Activated naive CD8-positive, alpha-beta T cell treated with anti-CD3 and anti-CD28 coated beads, Interleukin-2, amount 50 U/mL, for 24 hours (primary cell): ENCODE measurements around the gene SESN3.
"Not testable (repeated sequence)": the region's sequence is repeated elsewhere in the genome, so short reads cannot be mapped to it uniquely, and the experiment has no call there.

ENCODE experiments used
- ATAC-seq: fragments of 150-1000 bp; cut with Tn5 transposase; one replicate; pipeline ENCODE4 v1.10.0; 2021
- DNase-seq: peaks from one replicate; pipeline ENCODE4 v3.0.0; 2021
- H3K27ac Mint-ChIP-seq: one replicate; pipeline ENCODE4 v1.8.0; 2021; ENCODE audit warnings: mild to moderate bottlenecking, mixed read lengths
- H3K27me3 Mint-ChIP-seq: one replicate; pipeline ENCODE4 v1.8.0; 2021; ENCODE audit warnings: mixed read lengths
- H3K36me3 Mint-ChIP-seq: one replicate; pipeline ENCODE4 v1.8.0; 2021; ENCODE audit warnings: low read depth, mixed read lengths
- H3K4me1 Mint-ChIP-seq: one replicate; pipeline ENCODE4 v1.8.0; 2021; ENCODE audit warnings: mixed read lengths
- H3K4me3 Mint-ChIP-seq: one replicate; pipeline ENCODE4 v1.8.0; 2021; ENCODE audit warnings: mild to moderate bottlenecking, moderate library complexity, mixed read lengths
- H3K9me3 Mint-ChIP-seq: one replicate; pipeline ENCODE4 v1.8.0; 2021; ENCODE audit warnings: mixed read lengths

The SESN3 gene

GRCh38 chr11:95256321-95256779 lies 25.3 kb upstream of the SESN3 start:
- Mint-ChIP-seq H3K27ac (peak overlapping the region; percentile 40), H3K36me3 (no peaks in the 10 kb centered on the region), H3K9me3 (no peaks in the 10 kb centered on the region), H3K4me1 (peaks cover 38% of the 10 kb centered on the region), H3K27me3 (no peaks in the 10 kb centered on the region), H3K4me3 (no peak overlapping the region)
- no peak for ATAC-seq
- DNase-seq, result no peak

- H3K4me1 Mint-ChIP-seq, result peaks cover 38% of the 10 kb centered on the region
- H3K27me3 Mint-ChIP-seq, result no peaks in the 10 kb centered on the region
- H3K36me3 Mint-ChIP-seq, result no peaks in the 10 kb centered on the region
- H3K4me3 Mint-ChIP-seq, result no peak overlapping the region
- H3K27ac Mint-ChIP-seq, result peak overlapping the region; percentile 10
- H3K9me3 Mint-ChIP-seq, result no peaks in the 10 kb centered on the region
- ATAC-seq, result no peak
- DNase-seq, result no peak
These were observed 24.5 kb upstream of the SESN3 start for GRCh38 chr11:95255251-95256145.

DNA sequence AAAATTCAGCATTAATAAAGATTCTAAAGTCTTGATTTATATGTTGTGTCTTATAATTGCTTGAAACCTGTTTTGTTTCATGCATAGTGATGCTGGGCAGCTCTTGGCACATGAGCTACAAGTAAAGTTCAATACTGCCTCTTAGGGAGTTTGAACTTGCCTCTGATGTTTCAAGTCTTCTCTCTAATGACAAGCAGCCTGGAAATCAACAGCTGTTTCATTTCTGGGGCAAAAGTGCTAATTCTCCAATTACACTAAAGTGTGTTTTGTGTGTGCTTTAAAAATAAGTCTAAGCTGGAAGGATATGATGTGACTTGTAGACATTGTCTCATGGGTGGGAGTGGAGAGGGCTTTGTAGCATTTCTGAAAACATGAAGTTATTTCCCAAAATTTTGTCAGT lies 23.7 kb upstream of the SESN3 start:
- H3K27me3 Mint-ChIP-seq, result no peaks in the 10 kb centered on the region
- peaks cover 38% of the 10 kb centered on the region for H3K4me1 Mint-ChIP-seq
- peak overlapping the region; percentile 10 for H3K27ac Mint-ChIP-seq
- H3K4me3 Mint-ChIP-seq, result no peak overlapping the region
- DNase-seq (no peak), ATAC-seq (no peak)
- H3K9me3 Mint-ChIP-seq, result no peaks in the 10 kb centered on the region
- H3K36me3 Mint-ChIP-seq, result no peaks in the 10 kb centered on the region

DNA sequence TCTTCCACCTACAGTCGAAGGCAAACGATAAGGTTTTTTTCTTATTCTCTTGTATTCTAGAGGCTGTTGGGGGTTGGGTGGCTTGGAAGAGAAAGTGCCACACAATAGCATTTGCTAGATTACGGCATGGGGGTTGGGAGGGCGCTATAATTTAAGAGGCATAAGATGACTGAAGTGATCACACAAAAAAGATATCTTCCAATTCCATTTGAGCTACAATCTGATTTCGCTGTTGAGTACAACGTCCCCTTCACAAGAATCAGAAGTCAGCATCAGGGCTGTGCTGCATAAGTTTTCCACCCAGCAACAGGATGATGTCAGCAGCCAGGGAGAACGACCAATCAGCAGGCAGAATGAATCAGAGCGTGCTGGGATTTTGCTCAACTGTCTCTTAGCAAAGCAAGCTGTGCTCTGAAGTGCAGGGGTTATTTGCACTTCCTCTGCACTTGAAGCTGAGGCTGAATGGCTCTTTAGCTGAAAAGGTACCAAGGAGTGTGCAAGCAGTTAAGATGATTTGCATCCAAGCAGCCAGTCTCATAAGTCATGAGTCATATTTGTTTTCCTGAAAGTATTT lies 23.2 kb upstream of the SESN3 start:
- DNase-seq (peak; percentile 71), ATAC-seq (peak; percentile 98)
- Mint-ChIP-seq H3K27ac (peak overlapping the region; percentile 83), H3K36me3 (no peaks in the 10 kb centered on the region), H3K4me3 (peak overlapping the region; percentile 80), H3K27me3 (no peaks in the 10 kb centered on the region), H3K4me1 (peaks cover 39% of the 10 kb centered on the region), H3K9me3 (no peaks in the 10 kb centered on the region)

GRCh38 chr11:95253141-95253540 lies 22.1 kb upstream of the SESN3 start:
- H3K4me3 Mint-ChIP-seq, result no peak overlapping the region

DNA sequence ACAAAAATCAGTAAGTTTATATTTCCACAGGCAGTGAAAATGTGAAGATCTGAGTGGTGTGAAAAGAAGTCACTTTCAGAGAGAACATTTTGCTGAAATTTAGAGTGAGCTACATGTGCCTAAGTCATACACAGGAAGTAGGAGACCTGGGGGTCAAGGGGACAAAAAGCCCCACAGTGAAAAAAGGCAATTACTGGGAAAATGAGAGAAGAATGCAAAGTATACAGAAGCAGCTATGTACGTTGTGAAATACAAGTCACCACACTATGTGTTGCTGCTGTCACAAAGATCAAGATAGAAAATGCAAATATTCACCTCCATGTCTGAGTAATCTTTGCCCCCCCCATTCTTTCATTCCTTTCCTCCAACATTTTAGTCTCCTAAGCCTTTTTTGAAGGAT lies 21.6 kb upstream of the SESN3 start:
- Mint-ChIP-seq H3K4me3 (no peak overlapping the region), H3K4me1 (peaks cover 52% of the 10 kb centered on the region)
- no peak for ATAC-seq

More at GRCh38 chr11:95253141-95253540, 22.1 kb upstream of the SESN3 start:
- DNase-seq (no peak), ATAC-seq (no peak)
- Mint-ChIP-seq H3K27me3 (no peaks in the 10 kb centered on the region), H3K27ac (no peak overlapping the region), H3K36me3 (no peaks in the 10 kb centered on the region), H3K4me1 (peaks cover 47% of the 10 kb centered on the region), H3K9me3 (no peaks in the 10 kb centered on the region)

DNA sequence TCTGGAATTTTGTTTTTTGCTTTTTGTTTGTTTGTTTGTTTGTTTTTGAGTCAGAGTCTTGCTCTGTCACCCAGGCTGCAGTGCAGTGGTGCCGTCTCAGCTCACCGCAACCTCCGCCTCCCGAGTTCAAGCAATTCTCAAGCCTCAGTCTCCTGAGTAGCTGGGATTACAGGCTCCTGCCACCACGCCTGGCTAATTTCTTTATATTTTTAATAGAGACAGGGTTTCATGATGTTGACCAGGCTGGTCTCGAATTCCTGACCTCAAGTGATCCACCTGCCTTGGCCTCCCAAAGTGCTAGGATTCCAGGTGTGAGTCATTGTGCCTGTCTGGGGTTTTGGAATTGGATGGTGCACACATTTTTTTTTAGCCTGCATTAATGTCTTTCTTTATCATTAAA lies 20.9 kb upstream of the SESN3 start:
- ATAC-seq, H3K36me3 Mint-ChIP-seq, H3K27ac Mint-ChIP-seq, DNase-seq, H3K9me3 Mint-ChIP-seq, H3K27me3 Mint-ChIP-seq, H3K4me3 Mint-ChIP-seq: not testable (repeated sequence)
- H3K4me1 Mint-ChIP-seq, result peaks cover 52% of the 10 kb centered on the region

More for the DNA sequence above, 21.6 kb upstream of the SESN3 start:
- H3K27ac Mint-ChIP-seq, result no peak overlapping the region
- DNase-seq, result no peak
- no peaks in the 10 kb centered on the region for H3K36me3 Mint-ChIP-seq
- no peaks in the 10 kb centered on the region for H3K9me3 Mint-ChIP-seq
- no peaks in the 10 kb centered on the region for H3K27me3 Mint-ChIP-seq

GRCh38 chr11:95248666-95249467 lies 17.9 kb upstream of the SESN3 start:
- no peaks in the 10 kb centered on the region for H3K27me3 Mint-ChIP-seq
- no peaks in the 10 kb centered on the region for H3K9me3 Mint-ChIP-seq
- H3K36me3 Mint-ChIP-seq, result no peaks in the 10 kb centered on the region
- H3K4me1 Mint-ChIP-seq, result peaks cover 36% of the 10 kb centered on the region
- H3K27ac Mint-ChIP-seq, result peak overlapping the region; percentile 55
- DNase-seq (no peak), ATAC-seq (no peak)
- H3K4me3 Mint-ChIP-seq, result no peak overlapping the region

DNA sequence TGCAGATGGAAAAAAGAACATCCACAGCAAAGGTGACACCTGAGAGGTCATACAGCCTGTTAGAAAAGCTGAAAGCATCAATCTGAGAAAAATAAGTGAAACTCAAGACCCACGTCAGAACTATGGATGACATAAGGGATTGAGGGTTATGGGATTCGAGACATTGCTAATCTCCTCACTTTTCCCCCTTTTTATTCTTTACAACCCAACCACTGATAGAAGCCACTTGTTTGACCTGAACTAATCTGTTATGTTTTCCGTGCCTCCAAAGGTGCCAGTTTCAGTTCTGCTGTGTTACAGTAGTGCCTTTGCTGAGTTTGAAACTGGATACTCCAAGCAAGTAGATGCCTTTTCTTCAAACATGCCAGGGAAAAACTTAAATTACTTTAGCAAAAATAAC lies 16.9 kb upstream of the SESN3 start:
- ATAC-seq (no peak), DNase-seq (no peak)
- no peak overlapping the region for H3K27ac Mint-ChIP-seq
- no peaks in the 10 kb centered on the region for H3K36me3 Mint-ChIP-seq
- no peaks in the 10 kb centered on the region for H3K9me3 Mint-ChIP-seq
- H3K27me3 Mint-ChIP-seq, result no peaks in the 10 kb centered on the region
- no peak overlapping the region for H3K4me3 Mint-ChIP-seq
- H3K4me1 Mint-ChIP-seq, result peaks cover 32% of the 10 kb centered on the region

DNA sequence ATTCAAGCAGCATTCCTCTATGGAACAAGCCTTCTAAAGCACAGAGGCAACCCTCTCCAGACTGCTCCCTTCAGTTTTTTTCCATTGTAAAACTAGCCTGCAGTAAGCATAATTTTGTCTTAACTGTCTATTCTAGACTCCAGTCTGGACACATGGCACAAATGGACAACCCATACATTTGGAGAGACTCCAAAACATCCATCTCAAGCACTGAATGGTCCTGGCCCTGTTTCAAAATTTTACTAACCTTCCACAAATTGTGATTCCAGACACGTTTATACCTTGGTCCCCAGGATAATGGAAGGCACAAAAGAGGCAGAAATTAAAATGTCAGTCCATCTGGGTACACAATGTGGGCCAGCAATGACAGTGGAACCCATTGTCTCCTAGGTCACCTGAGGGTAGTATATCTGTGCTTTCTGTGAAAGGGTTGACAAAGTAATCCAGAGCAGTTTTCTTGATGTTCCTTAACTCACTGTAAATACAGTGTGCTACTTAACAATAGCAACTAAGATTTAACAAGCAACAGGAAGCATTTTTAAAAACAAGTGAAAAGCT lies 16.2 kb upstream of the SESN3 start:
- ATAC-seq (no peak), DNase-seq (no peak)
- H3K9me3 Mint-ChIP-seq, result no peaks in the 10 kb centered on the region
- no peaks in the 10 kb centered on the region for H3K36me3 Mint-ChIP-seq
- H3K27ac Mint-ChIP-seq, result no peak overlapping the region
- no peaks in the 10 kb centered on the region for H3K27me3 Mint-ChIP-seq
- H3K4me3 Mint-ChIP-seq, result no peak overlapping the region
- peaks cover 32% of the 10 kb centered on the region for H3K4me1 Mint-ChIP-seq

DNA sequence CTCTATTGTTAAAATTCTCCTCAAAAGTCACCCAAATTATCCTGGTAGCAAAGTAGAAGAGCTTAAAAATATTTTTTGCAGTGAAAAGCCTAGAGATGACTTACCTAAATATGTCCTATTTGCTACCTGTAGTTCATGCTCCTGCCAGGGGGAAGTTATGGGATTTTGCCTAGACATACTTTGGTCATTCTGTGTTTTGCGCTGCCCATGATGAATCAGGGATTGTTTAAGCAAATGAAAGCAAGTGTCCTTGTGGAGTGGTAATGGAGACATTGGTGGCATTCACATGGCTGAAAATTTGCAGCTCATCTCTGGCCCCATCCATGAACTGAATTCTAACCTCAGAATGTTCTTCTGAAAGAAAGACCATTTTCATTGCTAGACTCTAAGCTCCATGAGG lies 14.6 kb upstream of the SESN3 start:
- no peaks in the 10 kb centered on the region for H3K9me3 Mint-ChIP-seq
- peak overlapping the region; percentile 21 for H3K27ac Mint-ChIP-seq
- no peaks in the 10 kb centered on the region for H3K27me3 Mint-ChIP-seq
- DNase-seq (no peak), ATAC-seq (no peak)
- H3K36me3 Mint-ChIP-seq, result no peaks in the 10 kb centered on the region
- H3K4me3 Mint-ChIP-seq, result no peak overlapping the region
- peaks cover 32% of the 10 kb centered on the region for H3K4me1 Mint-ChIP-seq

- ATAC-seq (peak; percentile 93), DNase-seq (no peak)
- peaks cover 32% of the 10 kb centered on the region for H3K4me1 Mint-ChIP-seq
- H3K27me3 Mint-ChIP-seq, result no peaks in the 10 kb centered on the region
- H3K4me3 Mint-ChIP-seq, result no peak overlapping the region
- peak overlapping the region; percentile 21 for H3K27ac Mint-ChIP-seq
- H3K36me3 Mint-ChIP-seq, result no peaks in the 10 kb centered on the region
- no peaks in the 10 kb centered on the region for H3K9me3 Mint-ChIP-seq
These were observed 14.0 kb upstream of the SESN3 start for GRCh38 chr11:95245038-95245437.

DNA sequence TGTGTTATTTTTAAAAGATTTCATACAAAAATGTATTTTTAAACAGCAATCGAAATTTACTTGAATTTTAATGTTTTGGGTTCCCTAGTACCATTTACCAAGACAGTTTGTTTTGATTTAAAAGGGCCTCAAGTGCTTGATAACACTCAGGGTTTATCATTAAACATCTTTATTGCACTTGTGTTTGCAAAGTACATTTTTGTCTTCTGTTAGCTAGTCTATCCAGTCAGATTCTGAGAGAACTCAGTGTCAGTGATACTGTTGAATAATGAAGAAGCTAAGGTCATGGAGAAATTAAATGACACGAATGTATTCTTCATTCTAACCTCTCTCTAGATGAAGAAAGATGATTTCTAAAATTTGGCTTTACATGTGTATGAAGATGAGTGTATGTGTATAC lies 12.7 kb upstream of the SESN3 start:
- H3K4me3 Mint-ChIP-seq, result no peak overlapping the region
- no peaks in the 10 kb centered on the region for H3K9me3 Mint-ChIP-seq
- H3K36me3 Mint-ChIP-seq, result no peaks in the 10 kb centered on the region
- H3K27ac Mint-ChIP-seq, result no peak overlapping the region
- peaks cover 26% of the 10 kb centered on the region for H3K4me1 Mint-ChIP-seq
- ATAC-seq (no peak), DNase-seq (no peak)
- H3K27me3 Mint-ChIP-seq, result no peaks in the 10 kb centered on the region

- Mint-ChIP-seq H3K27ac (no peak overlapping the region), H3K27me3 (no peaks in the 10 kb centered on the region), H3K36me3 (no peaks in the 10 kb centered on the region), H3K4me1 (peaks cover 22% of the 10 kb centered on the region), H3K9me3 (no peaks in the 10 kb centered on the region), H3K4me3 (no peak overlapping the region)
- no peak for ATAC-seq
- no peak for DNase-seq
These were observed 12.0 kb upstream of the SESN3 start for GRCh38 chr11:95242845-95243605.
